Neural progenitor cell (in vitro differentiated cells): ENCODE measurements around the gene XG. TPM values are rescaled to one million over a fixed set of nuclear protein-coding genes. Genes with fewer than 3 reads are reported as not detected.
A peak's percentile ranks its signal among the peaks of the same experiment; 100 is the strongest.
"Not testable (repeated sequence)": the region's sequence is repeated elsewhere in the genome, so short reads cannot be mapped to it uniquely, and the experiment has no call there.

Source experiments
- DNase-seq: peaks from one replicate; pipeline ENCODE4 v3.0.0-alpha.2; 2016; ENCODE audit warnings: low spot score
- H2AFZ ChIP-seq: fragments of 200-600 bp; sonication (generic); replicated peaks from 2 replicates; pipeline ENCODE4 v1.6.1; 2016; ENCODE audit warnings: antibody characterized with exemption
- H3F3A ChIP-seq: fragments of 200-600 bp; sonication (generic); 2 replicates; pipeline ENCODE4 v1.6.1; 2016; ENCODE audit warnings: antibody characterized with exemption, low read depth
- H3K27ac ChIP-seq: fragments of 200-600 bp; sonication (generic); 2 replicates; pipeline ENCODE4 v1.5.1; 2016; ENCODE audit warnings: mild to moderate bottlenecking
- H3K27me3 ChIP-seq: fragments of 200-600 bp; sonication (generic); 2 replicates; pipeline ENCODE4 v1.6.1; 2016; ENCODE audit warnings: mild to moderate bottlenecking, moderate library complexity
- H3K36me3 ChIP-seq: fragments of 200-600 bp; sonication (generic); 2 replicates; pipeline ENCODE4 v1.5.1; 2016
- H3K4me1 ChIP-seq: fragments of 200-600 bp; sonication (generic); 2 replicates; pipeline ENCODE4 v1.6.1; 2016; ENCODE audit warnings: mixed run types
- H3K4me2 ChIP-seq: fragments of 200-600 bp; sonication (generic); 2 replicates; pipeline ENCODE4 v1.6.1; 2016
- H3K4me3 ChIP-seq: fragments of 200-600 bp; sonication (generic); 2 replicates; pipeline ENCODE4 v1.5.1; 2016
- H3K79me2 ChIP-seq: fragments of 200-600 bp; sonication (generic); 2 replicates; pipeline ENCODE4 v1.6.1; 2016; ENCODE audit warnings: low read depth
- H3K9ac ChIP-seq: fragments of 200-600 bp; sonication (generic); 2 replicates; pipeline ENCODE4 v1.6.1; 2016
- H3K9me3 ChIP-seq: fragments of 200-600 bp; sonication (generic); 2 replicates; pipeline ENCODE4 v1.5.1; 2016; ENCODE audit warnings: low read depth
- H4K20me1 ChIP-seq: fragments of 200-600 bp; sonication (generic); 2 replicates; pipeline ENCODE4 v1.6.1; 2016; ENCODE audit warnings: low read depth
- H3K27ac Mint-ChIP-seq: 3 replicates; pipeline ENCODE4 v1.8.0; 2021; ENCODE audit warnings: mixed read lengths
- H3K27me3 Mint-ChIP-seq: 2 replicates; pipeline ENCODE4 v1.8.0; 2022; ENCODE audit warnings: low read depth, mild to moderate bottlenecking, inconsistent platforms, moderate library complexity, mixed read lengths; ENCODE audit not compliant: insufficient read depth
- H3K36me3 Mint-ChIP-seq: 3 replicates; pipeline ENCODE4 v1.8.0; 2021; ENCODE audit warnings: mixed read lengths
- H3K4me1 Mint-ChIP-seq: 3 replicates; pipeline ENCODE4 v1.8.0; 2021; ENCODE audit warnings: mixed read lengths
- H3K4me3 Mint-ChIP-seq: 3 replicates; pipeline ENCODE4 v1.8.0; 2021; ENCODE audit warnings: mild to moderate bottlenecking, moderate library complexity, mixed read lengths
- H3K9me3 Mint-ChIP-seq: 3 replicates; pipeline ENCODE4 v1.8.0; 2020; ENCODE audit warnings: mixed read lengths
- EZH2 ChIP-seq: fragments of 200-600 bp; sonication (generic); IDR thresholded peaks from 2 replicates; pipeline ENCODE4 v1.6.1; 2017; ENCODE audit warnings: antibody characterized with exemption, mild to moderate bottlenecking, moderate library complexity
- EZH2phosphoT487 ChIP-seq: fragments of 200-600 bp; sonication (generic); IDR thresholded peaks from 2 replicates; pipeline ENCODE4 v1.6.1; 2017; ENCODE audit warnings: antibody characterized with exemption
- total RNA-seq: library from RNA; depleted of rRNA; stranded (reverse); fragments of >200 nt; gene quantifications from 2 replicates; pipeline ENCODE4 v1.2.3, GENCODE V29; 2015; ENCODE audit warnings: low replicate concordance
- TF ChIP-seq, protein P1 (sequence below): fragments of 200-600 bp; sonication (generic); IDR thresholded peaks from 2 replicates; pipeline ENCODE4 v1.5.1; 2017; ENCODE audit warnings: antibody characterized with exemption, mild to moderate bottlenecking

XG gene
- total RNA-seq, 1 donor from 2014 or later = not detected

DNA sequence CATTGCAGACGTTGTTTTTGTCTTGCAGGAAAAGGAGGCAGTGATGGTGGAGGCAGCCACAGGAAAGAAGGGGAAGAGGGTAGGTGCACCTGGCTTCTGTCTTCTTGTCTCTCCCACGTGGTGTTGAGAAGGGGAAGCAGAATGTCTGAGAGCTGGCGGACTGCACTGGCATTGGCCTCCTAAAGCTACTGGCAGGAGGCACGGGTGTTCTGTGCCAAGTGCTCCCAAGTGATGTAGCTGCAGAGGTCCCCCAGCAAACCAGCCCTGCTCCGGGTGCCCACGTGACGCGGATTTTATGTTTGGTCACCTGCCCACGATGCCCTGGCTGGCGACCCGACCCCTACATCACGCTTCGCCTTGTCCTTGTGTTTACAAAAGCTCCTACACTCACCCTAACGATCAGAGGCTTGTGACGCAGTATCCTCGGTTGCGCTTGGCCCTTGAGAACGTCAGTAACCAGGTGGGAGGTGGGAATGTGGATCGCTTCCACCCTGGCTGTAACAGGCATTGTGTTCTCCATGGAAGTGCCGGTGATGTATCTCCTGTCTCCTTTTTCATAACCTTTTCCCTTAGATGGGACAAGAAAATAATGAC, 28.5 kb upstream of the XG start:
- H3K4me1 ChIP-seq = no peaks in the 10 kb centered on the region
- Mint-ChIP-seq H3K4me3 (no peak overlapping the region), H3K27ac (no peak overlapping the region), H3K9me3 (no peaks in the 10 kb centered on the region), H3K36me3 (peaks cover 41% of the 10 kb centered on the region), H3K4me1 (no peaks in the 10 kb centered on the region), H3K27me3 (no peaks in the 10 kb centered on the region)
- H3F3A ChIP-seq = no peaks in the 10 kb centered on the region
- no peak for DNase-seq
- no peak overlapping the region for H3K9ac ChIP-seq
- H3K27ac ChIP-seq = no peak overlapping the region
- TF ChIP-seq, protein P1, sequence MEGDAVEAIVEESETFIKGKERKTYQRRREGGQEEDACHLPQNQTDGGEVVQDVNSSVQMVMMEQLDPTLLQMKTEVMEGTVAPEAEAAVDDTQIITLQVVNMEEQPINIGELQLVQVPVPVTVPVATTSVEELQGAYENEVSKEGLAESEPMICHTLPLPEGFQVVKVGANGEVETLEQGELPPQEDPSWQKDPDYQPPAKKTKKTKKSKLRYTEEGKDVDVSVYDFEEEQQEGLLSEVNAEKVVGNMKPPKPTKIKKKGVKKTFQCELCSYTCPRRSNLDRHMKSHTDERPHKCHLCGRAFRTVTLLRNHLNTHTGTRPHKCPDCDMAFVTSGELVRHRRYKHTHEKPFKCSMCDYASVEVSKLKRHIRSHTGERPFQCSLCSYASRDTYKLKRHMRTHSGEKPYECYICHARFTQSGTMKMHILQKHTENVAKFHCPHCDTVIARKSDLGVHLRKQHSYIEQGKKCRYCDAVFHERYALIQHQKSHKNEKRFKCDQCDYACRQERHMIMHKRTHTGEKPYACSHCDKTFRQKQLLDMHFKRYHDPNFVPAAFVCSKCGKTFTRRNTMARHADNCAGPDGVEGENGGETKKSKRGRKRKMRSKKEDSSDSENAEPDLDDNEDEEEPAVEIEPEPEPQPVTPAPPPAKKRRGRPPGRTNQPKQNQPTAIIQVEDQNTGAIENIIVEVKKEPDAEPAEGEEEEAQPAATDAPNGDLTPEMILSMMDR = no peak
- TF ChIP-seq EZH2phosphoT487 (no peak), EZH2 (no peak)
- H3K4me2 ChIP-seq = no peak overlapping the region
- H3K36me3 ChIP-seq = no peaks in the 10 kb centered on the region
- H4K20me1 ChIP-seq = no peaks in the 10 kb centered on the region
- H3K79me2 ChIP-seq = no peaks in the 10 kb centered on the region
- no peak overlapping the region for H3K4me3 ChIP-seq
- no peaks in the 10 kb centered on the region for H3K9me3 ChIP-seq
- H3K27me3 ChIP-seq = no peaks in the 10 kb centered on the region
- no peak overlapping the region for H2AFZ ChIP-seq

DNA sequence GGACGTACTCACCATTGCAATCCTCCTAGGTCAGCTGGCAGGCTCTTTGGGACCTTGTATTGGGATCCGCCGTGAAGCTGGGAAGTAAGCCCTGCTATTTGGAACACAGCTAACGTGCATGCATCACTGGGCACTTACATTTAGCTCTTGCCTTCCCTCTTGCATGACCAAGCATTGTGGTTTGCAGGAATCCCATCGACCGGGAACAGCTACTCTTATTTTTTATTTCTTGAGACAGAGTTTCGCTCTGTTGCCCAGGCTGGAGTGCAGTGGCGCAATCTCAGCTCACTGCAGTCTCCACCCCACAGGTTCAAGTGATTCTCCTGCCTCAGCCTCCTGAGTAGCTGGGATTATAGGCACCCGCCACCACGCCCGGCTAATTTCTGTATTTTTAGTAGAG, 24.6 kb upstream of the XG start:
- H3K4me3 Mint-ChIP-seq, H4K20me1 ChIP-seq, H3K9me3 Mint-ChIP-seq, H3K9ac ChIP-seq, H3K27ac ChIP-seq, H3K79me2 ChIP-seq, H3K27me3 ChIP-seq, H3K36me3 ChIP-seq, H3F3A ChIP-seq, H3K4me3 ChIP-seq, H3K4me2 ChIP-seq, H2AFZ ChIP-seq, H3K27ac Mint-ChIP-seq, H3K4me1 Mint-ChIP-seq, H3K27me3 Mint-ChIP-seq, H3K4me1 ChIP-seq, H3K9me3 ChIP-seq: not testable (repeated sequence)
- peaks cover 42% of the 10 kb centered on the region for H3K36me3 Mint-ChIP-seq
- DNase-seq = peak; percentile 18

DNA sequence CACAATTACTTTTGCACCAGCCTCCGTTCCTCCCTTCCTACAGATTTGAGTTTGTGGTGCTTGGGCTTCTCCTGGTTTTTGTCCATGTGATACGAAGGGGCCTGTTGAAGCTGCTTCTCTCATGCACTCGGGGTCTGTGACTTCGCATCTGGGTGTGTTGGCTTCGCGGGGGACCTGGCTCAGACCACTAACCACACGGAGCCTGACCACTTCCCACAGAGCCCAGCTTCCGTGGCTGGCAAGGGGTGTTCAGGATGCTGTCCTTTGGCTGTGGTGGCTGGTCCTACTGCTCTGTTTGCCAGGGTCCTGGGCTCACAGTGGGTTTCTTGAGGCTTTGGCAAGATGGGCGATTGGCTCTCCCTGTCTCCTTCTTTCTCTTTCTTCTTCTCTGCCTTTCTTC, 19.8 kb upstream of the XG start:
- no peak overlapping the region for H3K4me3 ChIP-seq
- H3F3A ChIP-seq = no peaks in the 10 kb centered on the region
- no peak overlapping the region for H3K27ac ChIP-seq
- TF ChIP-seq, protein P1 = no peak
- TF ChIP-seq EZH2 = no peak
- TF ChIP-seq EZH2phosphoT487 = no peak
- H3K27me3 Mint-ChIP-seq = no peaks in the 10 kb centered on the region
- no peaks in the 10 kb centered on the region for H3K9me3 ChIP-seq
- H3K79me2 ChIP-seq = no peaks in the 10 kb centered on the region
- H3K27me3 ChIP-seq = no peaks in the 10 kb centered on the region
- no peaks in the 10 kb centered on the region for H3K4me1 Mint-ChIP-seq
- H3K9me3 Mint-ChIP-seq = peaks cover 12% of the 10 kb centered on the region
- H2AFZ ChIP-seq = no peak overlapping the region
- H4K20me1 ChIP-seq = no peaks in the 10 kb centered on the region
- H3K4me2 ChIP-seq = no peak overlapping the region
- H3K27ac Mint-ChIP-seq = no peak overlapping the region
- H3K4me1 ChIP-seq = no peaks in the 10 kb centered on the region
- no peak overlapping the region for H3K4me3 Mint-ChIP-seq
- no peak for DNase-seq
- no peak overlapping the region for H3K9ac ChIP-seq
- no peaks in the 10 kb centered on the region for H3K36me3 ChIP-seq
- peaks cover 52% of the 10 kb centered on the region for H3K36me3 Mint-ChIP-seq

DNA sequence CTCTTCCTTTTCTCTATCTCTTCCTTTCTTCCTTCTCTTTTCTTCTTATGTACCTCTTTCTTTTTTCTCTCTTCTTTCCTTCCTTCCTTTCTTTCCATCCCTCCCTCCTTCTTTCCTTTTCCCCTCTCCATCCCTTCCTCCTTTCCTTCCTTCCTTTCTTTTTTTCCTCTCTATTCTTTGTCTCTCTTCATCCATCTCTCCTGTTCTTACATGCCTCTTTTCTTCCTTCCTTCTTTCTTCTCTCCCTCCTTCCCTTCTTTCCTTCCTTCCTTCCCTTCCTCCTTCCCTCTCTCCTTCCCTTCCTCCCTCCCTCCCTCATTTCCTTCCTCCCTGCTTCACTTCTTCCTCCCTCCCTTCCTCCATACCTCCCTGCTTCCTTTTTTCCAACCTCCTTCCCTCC, 19.2 kb upstream of the XG start:
- H3K36me3 ChIP-seq = no peaks in the 10 kb centered on the region
- Mint-ChIP-seq H3K36me3 (peaks cover 51% of the 10 kb centered on the region), H3K27ac (no peak overlapping the region), H3K27me3 (no peaks in the 10 kb centered on the region), H3K4me1 (no peaks in the 10 kb centered on the region), H3K9me3 (peaks cover 12% of the 10 kb centered on the region), H3K4me3 (no peak overlapping the region)
- TF ChIP-seq EZH2 (no peak), EZH2phosphoT487 (no peak)
- TF ChIP-seq, protein P1 = no peak
- no peaks in the 10 kb centered on the region for H3K9me3 ChIP-seq
- no peaks in the 10 kb centered on the region for H4K20me1 ChIP-seq
- no peaks in the 10 kb centered on the region for H3F3A ChIP-seq
- H3K27ac ChIP-seq = no peak overlapping the region
- H2AFZ ChIP-seq = no peak overlapping the region
- no peak overlapping the region for H3K4me2 ChIP-seq
- no peaks in the 10 kb centered on the region for H3K79me2 ChIP-seq
- H3K4me1 ChIP-seq = no peaks in the 10 kb centered on the region
- DNase-seq = no peak
- H3K27me3 ChIP-seq = no peaks in the 10 kb centered on the region
- no peak overlapping the region for H3K9ac ChIP-seq
- no peak overlapping the region for H3K4me3 ChIP-seq
